ENCODE measurements around the gene TREML4. TPM values are rescaled to one million over a fixed set of nuclear protein-coding genes. Genes with fewer than 3 reads are reported as not detected.
"Not testable (repeated sequence)": the region's sequence is repeated elsewhere in the genome, so short reads cannot be mapped to it uniquely, and the experiment has no call there.

Gene TREML4
- total and polyA plus RNA-seq, 10 of the 15 experiments (the other 5 are each of a cell fraction or from before 2014, with no cell fraction given), result not detected

- no peak for TF ChIP-seq PRDM15 (CRISPR knock-in tag; IDR thresholded peaks at IDR 0.05)
- TF ChIP-seq SMAD1 (IDR thresholded peaks at IDR 0.05; ENCODE audit: low read depth, partially characterized antibody), result no peak
Measured at GRCh38 chr6:41239467-41240159, 11.5 kb downstream of the TREML4 start (continued).

GRCh38 chr6:41246529-41246928, 18.4 kb downstream of the TREML4 start:
- POLR2A ChIA-PET; H3K4me3 ChIP-seq; FAIRE-seq; SMC1A ChIA-PET (ENCODE audit: uncharacterized antibody, unreplicated experiment); H2AFZ ChIP-seq (ENCODE audit: control insufficient read depth, low read depth, low read length); H3K9ac ChIP-seq (ENCODE audit: control insufficient read depth, insufficient read depth, low read length); H3K36me3 ChIP-seq (ENCODE audit: control insufficient read depth in 2 of 2, insufficient read depth in 2 of 2, low read length in 1 of 2); BruUV-seq (replicated peaks); DNase-seq (ENCODE audit: low read depth, low spot score); H3K27me3 ChIP-seq (replicated peaks in 1 of 2; ENCODE audit: control insufficient read depth in 2 of 2, insufficient read depth in 2 of 2, low read length in 1 of 2); in situ Hi-C loops (cut with MboI); H3K4me1 ChIP-seq (ENCODE audit: control insufficient read depth, insufficient read depth, low read length); H3K4me2 ChIP-seq (ENCODE audit: control insufficient read depth, insufficient read depth); RAD21 ChIA-PET (ENCODE audit: unreplicated experiment); H3K27ac ChIP-seq (ENCODE audit: control insufficient read depth, insufficient read depth); H4K20me1 ChIP-seq (ENCODE audit: control insufficient read depth, insufficient read depth); H3K9me3 ChIP-seq (replicated peaks; ENCODE audit: control insufficient read depth, insufficient read depth, low read length); CTCF ChIA-PET; H3K79me2 ChIP-seq (ENCODE audit: control insufficient read depth, insufficient read depth, low read length); intact Hi-C loops (cut with micrococcal nuclease; ENCODE audit: unreplicated experiment); ATAC-seq: not testable (repeated sequence)
- 96% methylated on average over 4 of the region's 4 CpGs for WGBS (ENCODE audit: insufficient coverage, insufficient replicate concordance, low lambda C conversion rate, missing lambda C conversion rate)
